ENCODE results near the gene NOX3. TPM values are rescaled to one million over a fixed set of nuclear protein-coding genes. Genes with fewer than 3 reads are reported as not detected.

The NOX3 gene
- total and polyA plus RNA-seq, 2 of the 8 experiments (the other 6 are each of a cell fraction or from before 2014, with no cell fraction given), result not detected

- Histone ChIP-seq H3K79me2 (ENCODE audit: control insufficient read depth in 1 of 2, insufficient read depth in 2 of 2, low read length in 2 of 2) (no peaks in the 10 kb centered on the region), H2AFZ (ENCODE audit: low read length) (no peak overlapping the region), H3K4me2 (ENCODE audit: insufficient read depth in 1 of 2, low read depth in 2 of 2, low read length in 2 of 2) (no peak overlapping the region), H3K36me3 (ENCODE audit: control insufficient read depth in 2 of 4, insufficient read depth in 4 of 4, low read length in 3 of 4) (no peaks in the 10 kb centered on the region), H2BK120ac (replicated peaks; ENCODE audit: low read depth, low read length) (no peak overlapping the region), H3K14ac (ENCODE audit: insufficient read length) (no peak overlapping the region), H2BK20ac (ENCODE audit: low read length) (no peak overlapping the region), H3K4me3 (ENCODE audit: extremely low read depth in 1 of 4, insufficient read depth in 2 of 4, low read depth in 3 of 4, low read length in 4 of 4) (no peak overlapping the region), H3K4ac (replicated peaks; ENCODE audit: insufficient read length, low read depth, low read length) (no peak overlapping the region), H3K79me1 (ENCODE audit: low read depth, low read length) (no peaks in the 10 kb centered on the region), H4K20me1 (replicated peaks in 1 of 2; ENCODE audit: control insufficient read depth in 1 of 2, insufficient read depth in 2 of 2, low read length in 2 of 2) (no peaks in the 10 kb centered on the region), H3K27ac (ENCODE audit: low read depth, low read length) (no peak overlapping the region), H3K56ac (replicated peaks; ENCODE audit: insufficient read length, low read depth, low read length) (no peak overlapping the region), H3K9ac (replicated peaks in 1 of 4; ENCODE audit: extremely low read depth in 1 of 4, low read depth in 3 of 4, low read length in 3 of 4) (no peak overlapping the region), H4K91ac (replicated peaks; ENCODE audit: insufficient read length, low read length) (no peak overlapping the region), H2BK15ac (ENCODE audit: low read length) (no peak overlapping the region), H4K5ac (ENCODE audit: insufficient read length, low read depth, low read length) (no peak overlapping the region), H2AK5ac (ENCODE audit: low read depth, low read length) (no peak overlapping the region), H4K8ac (ENCODE audit: extremely low read depth, insufficient read depth, low read length) (no peak overlapping the region), H2BK5ac (ENCODE audit: low read depth, low read length) (no peak overlapping the region), H3K23me2 (ENCODE audit: low read depth, low read length) (no peaks in the 10 kb centered on the region), H2BK12ac (ENCODE audit: low read depth, low read length) (no peak overlapping the region), H3K9me3 (ENCODE audit: insufficient read depth in 2 of 2, low read depth in 1 of 2, low read length in 1 of 2) (no peaks in the 10 kb centered on the region), H3K27me3 (replicated peaks in 1 of 4; ENCODE audit: control insufficient read depth in 3 of 4, extremely low read depth in 1 of 4, insufficient read depth in 3 of 4, low read length in 3 of 4) (no peaks in the 10 kb centered on the region), H3K18ac (ENCODE audit: extremely low read depth, low read length) (no peak overlapping the region), H3K23ac (ENCODE audit: insufficient read length) (no peak overlapping the region), H3K4me1 (replicated peaks in 1 of 4; ENCODE audit: control insufficient read depth in 3 of 4, insufficient read depth in 4 of 4, low read length in 3 of 4) (no peaks in the 10 kb centered on the region)
- DNase-seq (ENCODE audit: low read depth in 1 of 2, low spot score in 2 of 2), result no peak
- WGBS, 2 experiments (ENCODE audit: extremely low coverage in 1 of 2, insufficient coverage in 1 of 2, insufficient read length in 1 of 2, insufficient replicate concordance in 2 of 2, low coverage in 1 of 2, low lambda C conversion rate in 2 of 2, missing lambda C conversion rate in 1 of 2), result 0% methylated on average over 1 of the region's 1 CpG; no CpG with 5 or more reads in 1 of the 2 experiments
- ChIA-PET POLR2A (ENCODE audit: partially characterized antibody) (no interaction called here), CTCF (ENCODE audit: partially characterized antibody) (no interaction called here)
- FAIRE-seq, result no peak
- TF ChIP-seq CTCF (IDR thresholded peaks at IDR 0.05; ENCODE audit: control extremely low read depth in 1 of 3, insufficient read depth in 1 of 3, low read depth in 1 of 3, low read length in 3 of 3) (no peak), YY1 (IDR thresholded peaks at IDR 0.05; ENCODE audit: low read depth, low read length) (no peak), CREB1 (IDR thresholded peaks at IDR 0.05) (no peak), RXRA (IDR thresholded peaks at IDR 0.05; ENCODE audit: insufficient read depth, low read depth, low read length) (no peak), HDAC2 (IDR thresholded peaks at IDR 0.05; ENCODE audit: borderline replicate concordance in 1 of 2, low read depth in 2 of 2, low read length in 2 of 2) (no peak), TEAD4 (IDR thresholded peaks at IDR 0.05; ENCODE audit: low read depth, low read length) (no peak), CBX8 (IDR thresholded peaks at IDR 0.05; ENCODE audit: borderline replicate concordance, low read depth, low read length) (no peak), SUZ12 (IDR thresholded peaks at IDR 0.05; ENCODE audit: low read length) (no peak), BACH1 (IDR thresholded peaks at IDR 0.05; ENCODE audit: low read length) (no peak), BCL11A (IDR thresholded peaks at IDR 0.05; ENCODE audit: low read depth in 2 of 2, low read length in 2 of 2) (no peak), FOSL1 (IDR thresholded peaks at IDR 0.05; ENCODE audit: insufficient read depth, low read depth, low read length) (no peak), GABPA (IDR thresholded peaks at IDR 0.05; ENCODE audit: borderline replicate concordance, insufficient read depth, low read length) (no peak), TAF7 (optimal IDR thresholded peaks at IDR 0.05; ENCODE audit: borderline replicate concordance, low read depth, low read length) (no peak)
Measured at GRCh38 chr6:155483858-155484257, 28.2 kb upstream of the NOX3 start.
